CD4-positive, alpha-beta T cell (primary cell): ENCODE measurements around the gene MORN5. TPM values are rescaled to one million over a fixed set of nuclear protein-coding genes. Genes with fewer than 3 reads are reported as not detected.

Experiments
- ATAC-seq: fragments of 200-7000 bp; cut with Tn5 transposase; one replicate; pipeline ENCODE4 v1.10.0; 2022; ENCODE audit warnings: mild to moderate bottlenecking; ENCODE audit not compliant: poor library complexity
- CTCF ChIA-PET: fragments of 350-600 bp; sonication (Branson Sonifier 250); formaldehyde crosslinking; loops from one replicate; lab custom pipeline; 2021; ENCODE audit warnings: antibody characterized with exemption, inconsistent platforms; lab: Charles Lee
- POLR2A ChIA-PET: fragments of 350-600 bp; sonication (Branson Sonifier 250); formaldehyde crosslinking; loops from one replicate; lab custom pipeline; 2021; ENCODE audit warnings: antibody characterized with exemption, inconsistent platforms; lab: Charles Lee
- DNase-seq, 14 experiments: peaks; one replicate each; pipeline ENCODE4 v3.0.0-alpha.2; 2013 to 2020; ENCODE audit warnings: mixed read lengths in 2 of 14
- H3K27ac ChIP-seq, 2 donors: one replicate each; pipeline versions ENCODE4 v1.5.1 to v1.7.0; 2013; ENCODE audit warnings: low read length in 2 of 2, low read depth in 1 of 2, mild to moderate bottlenecking in 1 of 2
- H3K27me3 ChIP-seq, 2 experiments: 1 replicate in 1 of 2; 2 replicates in 1 of 2; pipeline versions ENCODE4 v1.6.1 to v1.7.0; 2013; ENCODE audit warnings: low read length in 2 of 2, control low read depth in 1 of 2, mild to moderate bottlenecking in 1 of 2, moderate library complexity in 1 of 2; ENCODE audit not compliant: insufficient read depth in 2 of 2, control insufficient read depth in 1 of 2
- H3K36me3 ChIP-seq: one replicate; pipeline ENCODE4 v1.6.1; 2013; ENCODE audit warnings: low read length, control low read depth; ENCODE audit not compliant: insufficient read depth
- H3K4me1 ChIP-seq: one replicate; pipeline ENCODE4 v1.6.1; 2013; ENCODE audit warnings: low read length, control low read depth; ENCODE audit not compliant: insufficient read depth
- H3K4me3 ChIP-seq: one replicate; pipeline ENCODE4 v1.5.1; 2013; ENCODE audit warnings: mild to moderate bottlenecking, low read length, moderate library complexity
- H3K9me3 ChIP-seq, 2 experiments: 1 replicate in 1 of 2; 2 replicates in 1 of 2; pipeline versions ENCODE4 v1.6.1 to v1.7.0; 2013; ENCODE audit warnings: low read length in 2 of 2, mild to moderate bottlenecking in 2 of 2, control low read depth in 1 of 2, moderate library complexity in 1 of 2; ENCODE audit not compliant: control insufficient read depth in 1 of 2, insufficient read depth in 1 of 2
- H3K27ac Mint-ChIP-seq: one replicate; pipeline ENCODE4 v1.8.0; 2020; ENCODE audit warnings: mixed read lengths
- H3K27me3 Mint-ChIP-seq: one replicate; pipeline ENCODE4 v1.8.0; 2021; ENCODE audit warnings: mixed read lengths
- H3K36me3 Mint-ChIP-seq: one replicate; pipeline ENCODE4 v1.8.0; 2021; ENCODE audit warnings: low read depth, mixed read lengths
- H3K4me1 Mint-ChIP-seq: one replicate; pipeline ENCODE4 v1.8.0; 2021; ENCODE audit warnings: low read depth, mixed read lengths
- H3K4me3 Mint-ChIP-seq: one replicate; pipeline ENCODE4 v1.8.0; 2020; ENCODE audit warnings: mild to moderate bottlenecking, mixed read lengths
- H3K9me3 Mint-ChIP-seq: one replicate; pipeline ENCODE4 v1.8.0; 2020; ENCODE audit warnings: mixed read lengths
- intact Hi-C, 2 experiments: fragments of 100-400 bp; cut with DNase I in 1 of 2; cut with micrococcal nuclease in 1 of 2; formaldehyde crosslinking; loops; one replicate each; pipeline versions ENCODE4 v1.15.1 to v1.9.0; 2023 to 2025; cut with DNase I, micrococcal nuclease
- total RNA-seq, 174 experiments: library from RNA in 2 of 174; stranded (reverse) in 2 of 174; gene quantifications; one replicate each; pipeline ENCODE4 v1.2.3 and lab custom pipeline; 2021 to 2026
- TF ChIP-seq, protein P1 (sequence below): fragments of 200-600 bp; IDR thresholded peaks from one replicate; pipeline ENCODE4 v1.8.0; 2022; ENCODE audit warnings: antibody characterized with exemption, mild to moderate bottlenecking

The MORN5 gene
- total RNA-seq, 2 experiments from 2014 or later = not detected

DNA sequence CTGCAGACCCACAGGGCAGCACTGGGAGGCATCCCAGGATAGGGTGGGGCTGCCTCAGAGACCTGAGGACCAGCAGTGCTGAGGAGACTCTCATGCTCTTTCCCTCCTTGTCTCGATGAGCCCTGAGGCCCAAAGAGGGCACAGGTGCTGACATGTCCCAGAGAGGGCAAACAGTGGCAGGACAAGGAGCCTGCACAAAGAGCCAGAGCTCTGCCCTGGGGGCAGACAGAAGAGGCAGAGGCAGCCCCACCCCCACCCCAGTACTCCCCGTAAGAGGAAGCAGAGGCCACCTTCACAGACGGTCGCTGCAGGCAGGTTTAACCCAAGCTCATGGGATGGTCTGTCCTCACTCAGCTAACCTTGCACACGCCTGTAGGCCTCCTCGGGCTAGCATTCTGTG, 37.2 kb upstream of the MORN5 start:
- TF ChIP-seq, protein P1, sequence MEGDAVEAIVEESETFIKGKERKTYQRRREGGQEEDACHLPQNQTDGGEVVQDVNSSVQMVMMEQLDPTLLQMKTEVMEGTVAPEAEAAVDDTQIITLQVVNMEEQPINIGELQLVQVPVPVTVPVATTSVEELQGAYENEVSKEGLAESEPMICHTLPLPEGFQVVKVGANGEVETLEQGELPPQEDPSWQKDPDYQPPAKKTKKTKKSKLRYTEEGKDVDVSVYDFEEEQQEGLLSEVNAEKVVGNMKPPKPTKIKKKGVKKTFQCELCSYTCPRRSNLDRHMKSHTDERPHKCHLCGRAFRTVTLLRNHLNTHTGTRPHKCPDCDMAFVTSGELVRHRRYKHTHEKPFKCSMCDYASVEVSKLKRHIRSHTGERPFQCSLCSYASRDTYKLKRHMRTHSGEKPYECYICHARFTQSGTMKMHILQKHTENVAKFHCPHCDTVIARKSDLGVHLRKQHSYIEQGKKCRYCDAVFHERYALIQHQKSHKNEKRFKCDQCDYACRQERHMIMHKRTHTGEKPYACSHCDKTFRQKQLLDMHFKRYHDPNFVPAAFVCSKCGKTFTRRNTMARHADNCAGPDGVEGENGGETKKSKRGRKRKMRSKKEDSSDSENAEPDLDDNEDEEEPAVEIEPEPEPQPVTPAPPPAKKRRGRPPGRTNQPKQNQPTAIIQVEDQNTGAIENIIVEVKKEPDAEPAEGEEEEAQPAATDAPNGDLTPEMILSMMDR = no peak
- DNase-seq = no peak
- POLR2A ChIA-PET = no interaction called here

DNA sequence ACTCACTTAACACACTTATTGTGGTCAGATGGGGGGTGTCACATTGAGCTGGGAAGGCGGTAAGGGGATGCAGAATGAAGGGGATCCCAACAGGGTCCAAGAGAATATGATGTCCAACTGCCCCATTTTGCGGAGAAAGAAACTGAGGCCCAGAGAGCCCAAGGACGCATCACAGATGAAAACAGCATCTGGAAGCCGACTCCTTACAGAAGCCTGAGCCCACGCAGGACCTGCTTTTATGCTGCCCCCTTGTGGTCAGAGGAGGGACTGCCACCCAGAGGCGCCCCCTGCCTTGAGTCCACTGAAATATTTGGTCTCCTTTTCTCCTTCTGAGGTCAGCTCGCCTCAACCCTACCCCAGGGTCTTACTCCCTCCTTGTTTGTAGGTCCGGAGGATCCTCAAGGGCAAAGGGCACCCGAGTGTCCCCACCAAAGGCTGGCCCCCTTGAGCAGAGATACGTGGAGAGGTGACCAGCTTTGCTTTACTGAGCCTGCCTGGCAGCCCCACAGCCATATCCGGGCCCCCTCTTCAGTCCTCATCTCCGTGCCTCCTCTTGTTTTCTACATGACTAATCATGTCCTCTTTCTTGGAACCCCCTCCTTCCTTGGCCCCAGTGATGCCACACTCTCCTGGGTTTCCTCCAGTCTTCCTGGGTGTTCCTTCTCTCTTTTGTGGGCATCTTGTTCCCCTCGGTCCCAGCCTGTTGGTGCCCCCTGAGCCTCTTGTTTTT, 36.6 kb upstream of the MORN5 start:
- intact Hi-C loops = loop anchor here in 1 of 2 experiments (1.0 kb wide), 1 partner anchor 24 kb away; no protein-coding TSS in a partner anchor
- TF ChIP-seq, protein P1 = peak; percentile 84
- Mint-ChIP-seq H3K27ac (no peak overlapping the region), H3K36me3 (no peaks in the 10 kb centered on the region), H3K9me3 (no peaks in the 10 kb centered on the region), H3K4me3 (no peak overlapping the region), H3K4me1 (peaks cover 21% of the 10 kb centered on the region), H3K27me3 (peaks cover 43% of the 10 kb centered on the region)
- DNase-seq (peak; percentile 50 to 83 (median 64)), ATAC-seq (peak; percentile 73)
- CTCF ChIA-PET = interaction anchor here (0.6 to 1.8 kb wide), 7 partner anchors 22 to 780 kb away, joined by 3 to 18 read pairs (median 3); no protein-coding TSS in a partner anchor
- Histone ChIP-seq H3K9me3 (peaks cover 0 to 6% of the 10 kb centered on the region in 2 experiments), H3K36me3 (no peaks in the 10 kb centered on the region), H3K27ac (no peak overlapping the region), H3K27me3 (peaks cover 18 to 27% of the 10 kb centered on the region in 2 experiments), H3K4me1 (peaks cover 31% of the 10 kb centered on the region), H3K4me3 (no peak overlapping the region)
- POLR2A ChIA-PET = no interaction called here

More for the DNA sequence above, 37.2 kb upstream of the MORN5 start:
- Histone ChIP-seq H3K9me3 (peaks cover 0 to 6% of the 10 kb centered on the region in 2 experiments), H3K27me3 (peaks cover 17 to 21% of the 10 kb centered on the region in 2 experiments), H3K4me1 (peaks cover 28% of the 10 kb centered on the region), H3K4me3 (no peak overlapping the region), H3K36me3 (no peaks in the 10 kb centered on the region), H3K27ac (no peak overlapping the region)
- H3K9me3 Mint-ChIP-seq = no peaks in the 10 kb centered on the region
- peaks cover 38% of the 10 kb centered on the region for H3K27me3 Mint-ChIP-seq
- H3K4me3 Mint-ChIP-seq = no peak overlapping the region
- no peak for ATAC-seq
- H3K36me3 Mint-ChIP-seq = no peaks in the 10 kb centered on the region
- no peak overlapping the region for H3K27ac Mint-ChIP-seq
- intact Hi-C loops = no loop called here
- CTCF ChIA-PET = interaction anchor here (1.0 to 1.8 kb wide), 2 partner anchors 23 to 24 kb away, joined by 3 to 18 read pairs; no protein-coding TSS in a partner anchor
- H3K4me1 Mint-ChIP-seq = peaks cover 21% of the 10 kb centered on the region

DNA sequence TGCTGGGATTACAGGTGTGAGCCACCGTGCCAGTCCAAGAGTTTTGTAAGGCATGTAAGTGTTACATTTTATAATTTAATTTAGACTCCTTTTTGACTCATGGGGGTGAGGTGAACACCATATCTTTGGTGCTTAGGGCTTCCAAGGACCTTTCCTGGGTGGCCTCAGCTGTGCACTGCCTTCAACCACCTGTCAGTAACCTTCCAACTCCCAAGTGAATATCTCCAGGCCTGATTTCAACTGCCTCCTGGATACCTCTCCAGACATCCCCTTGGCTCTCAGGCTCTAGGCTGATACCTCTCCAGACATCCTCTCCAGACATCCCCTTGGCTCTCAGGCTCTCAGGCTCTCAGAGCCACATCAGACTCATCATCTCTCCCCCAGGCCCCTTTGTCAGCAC, 35.7 kb upstream of the MORN5 start:
- no peak overlapping the region for H3K27ac Mint-ChIP-seq
- TF ChIP-seq, protein P1 = no peak
- ChIA-PET CTCF (interaction anchor here (1.6 to 2.7 kb wide), 4 partner anchors 25 to 226 kb away, joined by 3 to 23 read pairs (median 18); partner anchors contain the start of gene MRRF), POLR2A (no interaction called here)
- Histone ChIP-seq H3K9me3 (peaks cover 0 to 6% of the 10 kb centered on the region in 2 experiments), H3K27me3 (peaks cover 18 to 27% of the 10 kb centered on the region in 2 experiments), H3K4me1 (peaks cover 36% of the 10 kb centered on the region), H3K36me3 (no peaks in the 10 kb centered on the region), H3K27ac (no peak overlapping the region), H3K4me3 (no peak overlapping the region)
- intact Hi-C loops = no loop called here
- no peak for DNase-seq
- peaks cover 21% of the 10 kb centered on the region for H3K4me1 Mint-ChIP-seq
- no peaks in the 10 kb centered on the region for H3K9me3 Mint-ChIP-seq
- no peaks in the 10 kb centered on the region for H3K36me3 Mint-ChIP-seq
- peaks cover 43% of the 10 kb centered on the region for H3K27me3 Mint-ChIP-seq
- ATAC-seq = no peak
- no peak overlapping the region for H3K4me3 Mint-ChIP-seq
